Natural killer cell treated with Interleukin-12 subunit alpha and Interleukin-12 subunit beta and Interleukin-15 and Interleukin-18, amount 100 ng/mL, for 72 hours (primary cell): Measurements from ENCODE around the gene ADPRH. TPM values are rescaled to one million over a fixed set of nuclear protein-coding genes. Genes with fewer than 3 reads are reported as not detected.
A peak's percentile ranks its signal among the peaks of the same experiment; 100 is the strongest.

Source experiments
- ATAC-seq, 2 donors: fragments of 150-1000 bp; cut with Tn5 transposase in 1 of 2; sonication (Bioruptor Pico), chemical (Tn5 transposase) in 1 of 2; 2 replicates each; pipeline ENCODE4 v1.10.0; 2021
- DNase-seq: peaks from one replicate; pipeline ENCODE4 v3.0.0; 2022; ENCODE audit warnings: low spot score
- H3K27ac Mint-ChIP-seq, 2 donors: 1 replicate in 1 of 2; 2 replicates in 1 of 2; pipeline ENCODE4 v1.8.0; 2022; ENCODE audit warnings: mixed read lengths in 2 of 2, mild to moderate bottlenecking in 1 of 2, moderate library complexity in 1 of 2
- H3K27me3 Mint-ChIP-seq, 2 donors: 1 replicate in 1 of 2; 2 replicates in 1 of 2; pipeline ENCODE4 v1.8.0; 2022; ENCODE audit warnings: mixed read lengths in 2 of 2
- H3K36me3 Mint-ChIP-seq: one replicate; pipeline ENCODE4 v1.8.0; 2022; ENCODE audit warnings: mixed read lengths
- H3K4me1 Mint-ChIP-seq, 2 donors: 1 replicate in 1 of 2; 2 replicates in 1 of 2; pipeline ENCODE4 v1.8.0; 2022; ENCODE audit warnings: low read depth in 2 of 2, mixed read lengths in 2 of 2, mild to moderate bottlenecking in 1 of 2
- H3K4me3 Mint-ChIP-seq: one replicate; pipeline ENCODE4 v1.8.0; 2022; ENCODE audit warnings: mixed read lengths
- H3K9me3 Mint-ChIP-seq: 2 replicates; pipeline ENCODE4 v1.8.0; 2022; ENCODE audit warnings: mixed read lengths
- total RNA-seq, 2 donors: library from RNA; stranded (reverse); gene quantifications; one replicate each; pipeline ENCODE4 v1.2.3, GENCODE V29; 2022

The ADPRH gene
- total RNA-seq, 2 donors from 2014 or later: 9.2 to 10.7 TPM

GRCh38 chr3:119595639-119596334 is 16.5 kb downstream of the ADPRH start:
- Mint-ChIP-seq H3K27ac (no peak overlapping the region), H3K9me3 (no peaks in the 10 kb centered on the region), H3K27me3 (peaks cover 6 to 7% of the 10 kb centered on the region in 2 donors), H3K4me3 (no peak overlapping the region), H3K36me3 (no peaks in the 10 kb centered on the region), H3K4me1 (peaks cover 10 to 19% of the 10 kb centered on the region in 2 donors)
- ATAC-seq (no peak), DNase-seq (no peak)

- Mint-ChIP-seq H3K27me3 (peaks cover 6 to 7% of the 10 kb centered on the region in 2 donors), H3K4me3 (no peak overlapping the region), H3K9me3 (no peaks in the 10 kb centered on the region), H3K27ac (no peak overlapping the region), H3K4me1 (peaks cover 10 to 19% of the 10 kb centered on the region in 2 donors), H3K36me3 (no peaks in the 10 kb centered on the region)
- DNase-seq (no peak), ATAC-seq (no peak)
Observed at GRCh38 chr3:119596398-119596797, 17.1 kb downstream of the ADPRH start.

DNA sequence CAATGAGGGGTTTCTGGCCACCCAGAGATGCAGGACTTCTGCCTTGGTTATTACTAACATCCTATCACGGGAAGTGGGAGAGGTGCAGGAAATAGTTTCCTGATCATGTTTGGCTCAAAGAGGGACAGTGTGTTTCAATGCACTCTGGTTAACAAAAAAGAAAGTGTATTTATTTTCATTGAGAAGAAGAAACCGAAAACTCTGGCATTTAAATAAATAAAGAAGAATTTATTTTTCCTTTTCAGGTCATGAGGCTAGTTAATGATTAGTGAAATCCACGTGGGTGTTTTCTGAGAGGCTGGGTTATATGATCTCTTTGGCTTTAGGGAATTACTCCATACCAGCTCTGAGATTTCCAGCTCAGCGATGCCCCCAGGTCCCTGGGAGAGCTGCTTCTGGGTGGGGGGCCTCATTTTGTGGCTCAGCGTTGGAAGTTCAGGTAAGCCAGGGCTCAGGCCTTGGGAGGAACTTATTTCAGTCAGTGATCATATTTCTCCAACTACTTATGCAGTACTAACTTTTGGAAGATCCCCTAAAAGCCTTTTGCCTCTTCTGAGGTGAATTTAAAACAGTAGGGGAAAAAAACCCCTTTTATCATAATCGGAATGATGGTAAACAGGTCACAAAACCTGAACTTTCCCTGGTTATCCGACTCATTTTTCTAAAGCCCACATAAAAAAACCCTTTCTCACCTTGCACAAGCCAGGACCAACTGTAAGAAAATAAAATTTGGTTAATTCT is 18.4 kb downstream of the ADPRH start, which contains the start of gene PLA1A:
Gene PLA1A, plus strand, starts transcription at position 338 of the 741 bp plus-strand sequence. Its CDS starts 29 bp downstream, at position 367.
- H3K4me1 Mint-ChIP-seq: peaks cover 10 to 19% of the 10 kb centered on the region in 2 donors
- peak within 1 kb of the TSS in 1 of 2 donors; percentile 32 for H3K27ac Mint-ChIP-seq
- H3K27me3 Mint-ChIP-seq: peaks cover 0 to 6% of the 10 kb centered on the region in 2 donors
- no peaks in the 10 kb centered on the region for H3K9me3 Mint-ChIP-seq
- no peaks in the 10 kb centered on the region for H3K36me3 Mint-ChIP-seq
- ATAC-seq: no peak
- DNase-seq: no peak
- no peak within 1 kb of the TSS for H3K4me3 Mint-ChIP-seq

DNA sequence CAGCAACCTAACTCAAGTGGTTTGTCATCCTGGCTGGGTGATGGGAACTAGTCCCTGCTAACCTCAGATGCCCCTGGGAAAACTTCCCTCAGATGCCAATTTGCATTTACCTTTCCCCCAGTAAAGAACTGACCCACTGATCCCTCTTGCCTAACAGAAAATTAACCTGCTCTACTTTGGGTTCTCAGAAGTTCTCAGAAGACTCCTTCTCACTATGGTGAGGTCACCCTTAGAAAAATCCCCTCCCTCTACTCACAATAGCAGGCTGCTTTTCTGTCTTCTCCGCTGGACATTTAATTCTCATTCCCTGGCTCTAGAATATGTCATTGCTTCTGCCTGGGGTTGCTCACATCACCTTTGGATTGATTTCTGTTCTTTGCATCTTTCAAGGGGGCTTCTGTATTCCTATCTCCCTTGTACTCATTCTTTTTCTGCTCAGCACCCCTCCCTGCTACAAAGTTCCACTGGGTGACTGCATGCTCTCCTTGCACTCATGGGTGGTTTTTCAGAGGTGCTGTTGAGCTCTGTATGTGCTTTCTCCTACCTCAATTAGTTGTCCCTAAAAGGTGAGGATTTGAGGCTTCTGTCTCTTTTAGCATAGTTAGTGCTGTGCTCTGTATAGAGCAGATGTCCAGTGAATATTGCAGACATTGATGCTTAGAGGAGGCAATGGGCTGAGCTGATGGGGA is 19.3 kb downstream of the ADPRH start:
- Mint-ChIP-seq H3K4me1 (peaks cover 10 to 19% of the 10 kb centered on the region in 2 donors), H3K36me3 (no peaks in the 10 kb centered on the region), H3K4me3 (no peak overlapping the region)

GRCh38 chr3:119599558-119600174 is 20.4 kb downstream of the ADPRH start:
- peaks cover 10 to 16% of the 10 kb centered on the region in 2 donors for H3K4me1 Mint-ChIP-seq
- no peak overlapping the region for H3K27ac Mint-ChIP-seq
- no peaks in the 10 kb centered on the region for H3K9me3 Mint-ChIP-seq
- no peak for ATAC-seq
- H3K27me3 Mint-ChIP-seq: no peaks in the 10 kb centered on the region
- DNase-seq: no peak
- H3K4me3 Mint-ChIP-seq: no peak overlapping the region
- no peaks in the 10 kb centered on the region for H3K36me3 Mint-ChIP-seq

More for the DNA sequence above, 19.3 kb downstream of the ADPRH start:
- no peak for ATAC-seq
- peak overlapping the region in 1 of 2 donors; percentile 32 for H3K27ac Mint-ChIP-seq
- no peak for DNase-seq
- no peaks in the 10 kb centered on the region for H3K9me3 Mint-ChIP-seq
- H3K27me3 Mint-ChIP-seq: peaks cover 0 to 4% of the 10 kb centered on the region in 2 donors

DNA sequence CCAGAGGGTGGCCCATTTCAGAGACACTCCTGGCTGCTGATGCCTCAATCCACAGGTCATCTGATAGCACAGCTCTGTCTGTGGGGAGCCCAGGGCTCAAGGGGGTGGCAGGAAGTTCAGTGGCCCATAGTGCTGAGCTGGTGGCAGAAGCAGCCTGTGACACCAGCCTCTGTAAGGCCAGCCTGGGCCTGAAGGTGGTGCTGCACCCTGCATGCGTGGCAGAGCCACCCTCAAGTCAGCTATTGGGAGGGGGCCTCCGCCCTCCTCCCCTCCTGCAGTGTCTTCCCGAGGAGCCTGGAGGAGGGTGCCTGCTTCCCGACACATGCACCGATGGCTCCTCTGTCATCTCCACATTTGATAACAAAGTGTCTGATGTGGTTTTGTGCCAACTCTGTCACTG is 21.4 kb downstream of the ADPRH start:
- DNase-seq (no peak), ATAC-seq (peak; percentile 76 to 79)
- no peak overlapping the region for H3K4me3 Mint-ChIP-seq
- H3K27ac Mint-ChIP-seq: no peak overlapping the region
- H3K36me3 Mint-ChIP-seq: no peaks in the 10 kb centered on the region
- peaks cover 10 to 16% of the 10 kb centered on the region in 2 donors for H3K4me1 Mint-ChIP-seq
- no peaks in the 10 kb centered on the region for H3K27me3 Mint-ChIP-seq
- no peaks in the 10 kb centered on the region for H3K9me3 Mint-ChIP-seq

- Mint-ChIP-seq H3K9me3 (no peaks in the 10 kb centered on the region), H3K4me3 (no peak overlapping the region), H3K36me3 (no peaks in the 10 kb centered on the region), H3K27ac (no peak overlapping the region), H3K4me1 (peaks cover 8 to 16% of the 10 kb centered on the region in 2 donors), H3K27me3 (no peaks in the 10 kb centered on the region)
- DNase-seq (no peak), ATAC-seq (peak in 1 of 2 donors; percentile 4)
Observed at GRCh38 chr3:119601154-119601553, 21.9 kb downstream of the ADPRH start.

- peaks cover 4 to 8% of the 10 kb centered on the region in 2 donors for H3K27me3 Mint-ChIP-seq
- peak overlapping the region in 1 of 2 donors; percentile 3 for H3K27ac Mint-ChIP-seq
Observed at GRCh38 chr3:119602676-119603075, 23.4 kb downstream of the ADPRH start.

GRCh38 chr3:119604878-119605277 is 25.6 kb downstream of the ADPRH start:
- H3K9me3 Mint-ChIP-seq: no peaks in the 10 kb centered on the region
- H3K27me3 Mint-ChIP-seq: peaks cover 12 to 14% of the 10 kb centered on the region in 2 donors
- ATAC-seq (no peak), DNase-seq (no peak)
- no peak overlapping the region for H3K4me3 Mint-ChIP-seq
- no peaks in the 10 kb centered on the region for H3K36me3 Mint-ChIP-seq
- H3K27ac Mint-ChIP-seq: no peak overlapping the region
- H3K4me1 Mint-ChIP-seq: peaks cover under 1% of the 10 kb centered on the region in 2 donors

More at GRCh38 chr3:119602676-119603075, 23.4 kb downstream of the ADPRH start:
- Mint-ChIP-seq H3K9me3 (no peaks in the 10 kb centered on the region), H3K4me1 (peaks cover 4 to 12% of the 10 kb centered on the region in 2 donors), H3K4me3 (no peak overlapping the region), H3K36me3 (no peaks in the 10 kb centered on the region)
- no peak for DNase-seq
- ATAC-seq: no peak

GRCh38 chr3:119608405-119609000 is 29.2 kb downstream of the ADPRH start:
- Mint-ChIP-seq H3K4me3 (no peak overlapping the region), H3K27me3 (peaks cover 14 to 15% of the 10 kb centered on the region in 2 donors), H3K36me3 (no peaks in the 10 kb centered on the region), H3K9me3 (no peaks in the 10 kb centered on the region), H3K27ac (no peak overlapping the region), H3K4me1 (no peaks in the 10 kb centered on the region)
- DNase-seq (no peak), ATAC-seq (no peak)

DNA sequence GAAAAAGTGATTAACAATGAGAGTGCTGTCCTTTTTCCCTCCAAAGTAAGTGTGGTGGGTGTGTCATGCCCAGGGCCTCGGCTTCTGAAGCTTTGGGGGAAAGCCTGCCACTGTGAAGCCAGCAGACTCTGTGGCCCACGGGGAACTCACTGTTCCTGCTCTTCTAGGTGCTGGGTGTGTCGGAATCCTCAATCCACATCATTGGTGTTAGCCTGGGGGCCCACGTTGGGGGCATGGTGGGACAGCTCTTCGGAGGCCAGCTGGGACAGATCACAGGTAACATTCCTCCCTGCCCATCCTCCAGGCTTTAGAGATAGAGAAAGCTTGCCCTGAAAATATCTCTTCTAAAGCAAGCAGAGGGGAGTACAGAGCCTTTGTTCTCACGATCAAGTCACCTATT is 30.0 kb downstream of the ADPRH start:
- Mint-ChIP-seq H3K36me3 (no peaks in the 10 kb centered on the region), H3K4me3 (no peak overlapping the region), H3K27ac (no peak overlapping the region), H3K27me3 (peaks cover 14 to 15% of the 10 kb centered on the region in 2 donors), H3K4me1 (no peaks in the 10 kb centered on the region), H3K9me3 (no peaks in the 10 kb centered on the region)
- no peak for ATAC-seq
- DNase-seq: no peak

DNA sequence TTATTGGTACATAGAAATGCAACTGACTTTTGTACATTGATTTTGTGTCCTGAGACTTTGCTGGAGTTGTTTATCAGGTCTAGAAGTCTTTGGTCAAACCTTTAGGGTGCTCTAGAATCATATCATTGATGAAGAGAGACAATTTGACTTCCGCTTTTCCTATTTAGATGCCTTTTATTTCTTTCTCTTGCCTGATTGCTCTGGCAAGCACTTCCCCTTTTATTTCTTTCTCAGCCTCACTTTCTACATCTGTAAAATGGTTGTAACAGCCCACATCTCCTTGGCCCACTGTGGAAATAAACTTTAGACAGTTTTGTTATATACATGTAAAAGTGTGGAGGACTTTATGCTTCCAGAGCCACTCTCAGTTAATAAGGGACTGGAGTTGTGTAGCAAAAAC is 32.4 kb downstream of the ADPRH start:
- DNase-seq: no peak
- no peak overlapping the region for H3K27ac Mint-ChIP-seq
- no peak for ATAC-seq

DNA sequence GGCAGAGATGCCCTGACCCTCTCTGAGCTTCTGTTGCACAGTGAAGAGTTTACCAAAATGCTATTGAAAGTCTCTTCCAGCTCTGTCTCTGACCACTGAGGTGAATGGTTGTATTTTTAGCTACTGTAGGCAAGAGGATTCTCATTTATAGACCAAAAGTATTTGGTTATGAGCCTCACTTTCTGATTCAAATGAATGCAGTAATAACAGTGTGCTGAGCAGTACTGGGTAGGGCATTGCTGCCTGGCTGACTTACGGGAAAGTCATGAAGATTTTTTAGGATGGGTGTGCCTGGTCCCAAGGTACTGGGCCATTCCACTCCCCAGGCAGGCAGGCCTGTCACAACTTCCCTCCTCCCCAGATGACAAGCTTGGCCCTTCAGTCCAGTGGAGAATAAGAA is 33.9 kb downstream of the ADPRH start:
- Mint-ChIP-seq H3K36me3 (no peaks in the 10 kb centered on the region), H3K4me1 (no peaks in the 10 kb centered on the region), H3K27me3 (peaks cover under 1 to 8% of the 10 kb centered on the region in 2 donors), H3K27ac (no peak overlapping the region), H3K4me3 (no peak overlapping the region), H3K9me3 (no peaks in the 10 kb centered on the region)
- peak in 1 of 2 donors; percentile 28 for ATAC-seq
- no peak for DNase-seq

More for the DNA sequence above, 32.4 kb downstream of the ADPRH start:
- no peaks in the 10 kb centered on the region for H3K4me1 Mint-ChIP-seq
- no peak overlapping the region for H3K4me3 Mint-ChIP-seq
- no peaks in the 10 kb centered on the region for H3K9me3 Mint-ChIP-seq
- no peaks in the 10 kb centered on the region for H3K36me3 Mint-ChIP-seq
- H3K27me3 Mint-ChIP-seq: peaks cover 14 to 15% of the 10 kb centered on the region in 2 donors
